Thymus (tissue), 11 donors: ENCODE results near the gene KIF21A. TPM values are rescaled to one million over a fixed set of nuclear protein-coding genes. Genes with fewer than 3 reads are reported as not detected.

Experiments
- DNase-seq, 9 donors: peaks; one replicate each; pipeline ENCODE4 v3.0.0-alpha.2; 2013; ENCODE audit warnings: low spot score in 9 of 9, low read depth in 6 of 9, missing footprints in 1 of 9
- H3K27ac ChIP-seq, 2 donors: one replicate each; pipeline ENCODE4 v1.5.1; 2013; ENCODE audit warnings: control low read depth in 1 of 2, low read depth in 1 of 2, low read length in 1 of 2, mild to moderate bottlenecking in 1 of 2, moderate library complexity in 1 of 2
- H3K27me3 ChIP-seq, 2 donors: one replicate each; pipeline ENCODE4 v1.5.1; 2013; ENCODE audit warnings: low read length in 1 of 2; ENCODE audit not compliant: control insufficient read depth in 2 of 2, insufficient read depth in 1 of 2
- H3K36me3 ChIP-seq, 2 donors: one replicate each; pipeline ENCODE4 v1.5.1; 2013; ENCODE audit warnings: low read length in 1 of 2, mild to moderate bottlenecking in 1 of 2, moderate library complexity in 1 of 2; ENCODE audit not compliant: control insufficient read depth in 2 of 2, insufficient read depth in 2 of 2
- H3K4me1 ChIP-seq, 2 donors: one replicate each; pipeline ENCODE4 v1.5.1; 2013; ENCODE audit warnings: low read length in 2 of 2; ENCODE audit not compliant: control insufficient read depth in 2 of 2, insufficient read depth in 2 of 2
- H3K4me3 ChIP-seq, 2 donors: one replicate each; pipeline ENCODE4 v1.5.1; 2013; ENCODE audit warnings: low read length in 2 of 2, control low read depth in 1 of 2, mild to moderate bottlenecking in 1 of 2
- H3K9me3 ChIP-seq, 2 donors: one replicate each; pipeline ENCODE4 v1.5.1; 2013; ENCODE audit warnings: low read length in 1 of 2, mild to moderate bottlenecking in 1 of 2; ENCODE audit not compliant: control insufficient read depth in 2 of 2, insufficient read depth in 1 of 2
- WGBS: extraction: QIAGEN DNeasy Blood & Tissue Kit; methylation state at CpG from one replicate; pipeline ENCODE4 v1.1.7; 2013; 5-methylcytosine and 5-hydroxymethylcytosine counted together
- polyA plus RNA-seq: library from polyadenylated mRNA; stranded (reverse); fragments of 200-250 nt; gene quantifications from one replicate; pipeline ENCODE4 v1.2.3, GENCODE V29; 2013
- total RNA-seq: library from RNA; stranded (reverse); fragments of 120-200 nt; gene quantifications from one replicate; pipeline ENCODE4 v1.2.4, GENCODE V29; 2013
- donor health status: healthy.

The KIF21A gene
- total and polyA plus RNA-seq, 2 donors: 2.1 to 5.0 TPM

GRCh38 chr12:39348941-39349626 is 93.8 kb downstream of the KIF21A start:
- Histone ChIP-seq H3K27me3 (no peaks in the 10 kb centered on the region), H3K36me3 (no peaks in the 10 kb centered on the region), H3K27ac (no peak overlapping the region), H3K9me3 (no peaks in the 10 kb centered on the region), H3K4me3 (no peak overlapping the region), H3K4me1 (no peaks in the 10 kb centered on the region)
- WGBS: 82% methylated on average over 3 of the region's 3 CpGs
- DNase-seq: no peak

GRCh38 chr12:39348523-39348922 is 94.4 kb downstream of the KIF21A start:
- Histone ChIP-seq H3K9me3 (no peaks in the 10 kb centered on the region), H3K36me3 (no peaks in the 10 kb centered on the region), H3K4me1 (no peaks in the 10 kb centered on the region), H3K27me3 (no peaks in the 10 kb centered on the region), H3K27ac (no peak overlapping the region), H3K4me3 (no peak overlapping the region)
- 86% methylated on average over 1 of the region's 1 CpG for whole genome bisulfite sequencing
- DNase-seq: no peak

- Histone ChIP-seq H3K27ac (no peak overlapping the region), H3K36me3 (no peaks in the 10 kb centered on the region)
- 87% methylated on average over 2 of the region's 2 CpGs for WGBS
These were observed 98.0 kb downstream of the KIF21A start for GRCh38 chr12:39344926-39345325.

GRCh38 chr12:39343665-39344064 is 99.3 kb downstream of the KIF21A start:
- no peak for DNase-seq
- no peaks in the 10 kb centered on the region for H3K9me3 ChIP-seq
- H3K36me3 ChIP-seq: no peaks in the 10 kb centered on the region
- no peaks in the 10 kb centered on the region for H3K4me1 ChIP-seq
- no peak overlapping the region for H3K4me3 ChIP-seq
- WGBS: 93% methylated on average over 4 of the region's 4 CpGs
- H3K27ac ChIP-seq: no peak overlapping the region
- H3K27me3 ChIP-seq: no peaks in the 10 kb centered on the region

More at GRCh38 chr12:39344926-39345325, 98.0 kb downstream of the KIF21A start:
- Histone ChIP-seq H3K9me3 (no peaks in the 10 kb centered on the region), H3K27me3 (no peaks in the 10 kb centered on the region), H3K4me3 (no peak overlapping the region), H3K4me1 (no peaks in the 10 kb centered on the region)
- DNase-seq: no peak

GRCh38 chr12:39341761-39342160 is 101.2 kb downstream of the KIF21A start:
- H3K36me3 ChIP-seq: no peaks in the 10 kb centered on the region
- DNase-seq: no peak
- H3K4me3 ChIP-seq: no peak overlapping the region
- H3K27me3 ChIP-seq: no peaks in the 10 kb centered on the region
- H3K27ac ChIP-seq: no peak overlapping the region
- WGBS: 100% methylated on average over 1 of the region's 1 CpG
- H3K9me3 ChIP-seq: no peaks in the 10 kb centered on the region
- H3K4me1 ChIP-seq: no peaks in the 10 kb centered on the region

- no peaks in the 10 kb centered on the region for H3K36me3 ChIP-seq
- no peaks in the 10 kb centered on the region for H3K27me3 ChIP-seq
- H3K27ac ChIP-seq: no peak overlapping the region
- no peak for DNase-seq
- H3K4me3 ChIP-seq: no peak overlapping the region
- no peaks in the 10 kb centered on the region for H3K9me3 ChIP-seq
- H3K4me1 ChIP-seq: no peaks in the 10 kb centered on the region
These were observed 101.7 kb downstream of the KIF21A start for GRCh38 chr12:39341179-39341578.

- Histone ChIP-seq H3K9me3 (no peaks in the 10 kb centered on the region), H3K4me3 (no peak overlapping the region), H3K27me3 (no peaks in the 10 kb centered on the region), H3K27ac (no peak overlapping the region), H3K4me1 (no peaks in the 10 kb centered on the region), H3K36me3 (no peaks in the 10 kb centered on the region)
- no peak for DNase-seq
- WGBS: 95% methylated on average over 12 of the region's 12 CpGs
These were observed 110.2 kb downstream of the KIF21A start for GRCh38 chr12:39332661-39333175.

- 98% methylated on average over 2 of the region's 2 CpGs for WGBS
- no peak for DNase-seq
These were observed 111.2 kb downstream of the KIF21A start for GRCh38 chr12:39331539-39332261.

GRCh38 chr12:39329876-39330275 is 113.0 kb downstream of the KIF21A start:
- Histone ChIP-seq H3K4me1 (no peaks in the 10 kb centered on the region), H3K27me3 (no peaks in the 10 kb centered on the region), H3K4me3 (no peak overlapping the region), H3K9me3 (no peaks in the 10 kb centered on the region), H3K27ac (no peak overlapping the region), H3K36me3 (no peaks in the 10 kb centered on the region)
- WGBS: 96% methylated on average over 4 of the region's 4 CpGs
- no peak for DNase-seq

More at GRCh38 chr12:39331539-39332261, 111.2 kb downstream of the KIF21A start:
- Histone ChIP-seq H3K27me3 (no peaks in the 10 kb centered on the region), H3K9me3 (no peaks in the 10 kb centered on the region), H3K27ac (no peak overlapping the region), H3K4me1 (no peaks in the 10 kb centered on the region), H3K4me3 (no peak overlapping the region), H3K36me3 (no peaks in the 10 kb centered on the region)
